ENCODE measurements around the gene LAMA3. TPM values are rescaled to one million over a fixed set of nuclear protein-coding genes. Genes with fewer than 3 reads are reported as not detected.

Gene LAMA3
- total RNA-seq, 1 experiment from 2014 or later = 5.6 TPM

DNA sequence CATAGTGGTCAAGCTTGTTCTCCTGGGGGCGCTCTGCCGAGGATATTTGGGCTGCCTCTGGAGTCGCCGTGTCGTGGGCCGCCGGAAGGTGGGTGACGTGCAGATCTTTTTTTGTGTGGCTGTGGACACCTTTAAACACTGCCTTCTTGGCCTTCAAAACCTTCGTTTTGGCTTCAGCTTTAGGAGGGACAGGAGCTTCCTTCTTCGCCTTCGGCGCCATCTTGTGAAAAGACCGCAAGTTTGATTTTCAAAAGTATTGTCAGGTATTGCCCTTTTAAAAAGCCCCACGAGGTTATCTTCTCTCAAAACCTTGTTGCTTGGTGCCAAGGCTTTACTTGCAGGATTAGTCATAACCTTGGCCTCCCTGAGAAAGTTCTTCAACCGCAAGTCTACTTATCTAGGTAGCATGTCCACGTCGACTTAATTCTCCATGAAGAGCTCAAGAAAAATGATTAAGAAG lies 20.8 kb downstream of the LAMA3 start (continued):
- TF ChIP-seq CBX3 (IDR thresholded peaks at IDR 0.05; ENCODE audit: low read depth) = no peak
- no peak for TF ChIP-seq SIN3A (IDR thresholded peaks at IDR 0.05; ENCODE audit: low read depth)
- TF ChIP-seq, protein P1, sequence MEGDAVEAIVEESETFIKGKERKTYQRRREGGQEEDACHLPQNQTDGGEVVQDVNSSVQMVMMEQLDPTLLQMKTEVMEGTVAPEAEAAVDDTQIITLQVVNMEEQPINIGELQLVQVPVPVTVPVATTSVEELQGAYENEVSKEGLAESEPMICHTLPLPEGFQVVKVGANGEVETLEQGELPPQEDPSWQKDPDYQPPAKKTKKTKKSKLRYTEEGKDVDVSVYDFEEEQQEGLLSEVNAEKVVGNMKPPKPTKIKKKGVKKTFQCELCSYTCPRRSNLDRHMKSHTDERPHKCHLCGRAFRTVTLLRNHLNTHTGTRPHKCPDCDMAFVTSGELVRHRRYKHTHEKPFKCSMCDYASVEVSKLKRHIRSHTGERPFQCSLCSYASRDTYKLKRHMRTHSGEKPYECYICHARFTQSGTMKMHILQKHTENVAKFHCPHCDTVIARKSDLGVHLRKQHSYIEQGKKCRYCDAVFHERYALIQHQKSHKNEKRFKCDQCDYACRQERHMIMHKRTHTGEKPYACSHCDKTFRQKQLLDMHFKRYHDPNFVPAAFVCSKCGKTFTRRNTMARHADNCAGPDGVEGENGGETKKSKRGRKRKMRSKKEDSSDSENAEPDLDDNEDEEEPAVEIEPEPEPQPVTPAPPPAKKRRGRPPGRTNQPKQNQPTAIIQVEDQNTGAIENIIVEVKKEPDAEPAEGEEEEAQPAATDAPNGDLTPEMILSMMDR (IDR thresholded peaks at IDR 0.05 in 2 of 3, conservative IDR thresholded peaks at IDR 0.05 in 1 of 3; ENCODE audit: borderline replicate concordance in 1 of 3, insufficient read depth in 1 of 3, low read depth in 2 of 3, low read length in 2 of 3) = no peak
- TF ChIP-seq EZH2phosphoT487 (IDR thresholded peaks at IDR 0.05; ENCODE audit: borderline replicate concordance) = no peak
- TF ChIP-seq, protein P2, sequence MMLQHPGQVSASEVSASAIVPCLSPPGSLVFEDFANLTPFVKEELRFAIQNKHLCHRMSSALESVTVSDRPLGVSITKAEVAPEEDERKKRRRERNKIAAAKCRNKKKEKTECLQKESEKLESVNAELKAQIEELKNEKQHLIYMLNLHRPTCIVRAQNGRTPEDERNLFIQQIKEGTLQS (IDR thresholded peaks at IDR 0.05) = no peak
- TF ChIP-seq SRF (IDR thresholded peaks at IDR 0.05; ENCODE audit: low read depth) = no peak
- no peak for TF ChIP-seq POLR2AphosphoS5 (IDR thresholded peaks at IDR 0.05; ENCODE audit: low read depth, low read length)
- TF ChIP-seq REST (IDR thresholded peaks at IDR 0.05; ENCODE audit: low read depth) = no peak

Measured in HCT116 (cell line).